OCI-LY1 (cell line): ENCODE results near the gene CXCL13.

ENCODE experiments used
- CTCF ChIP-seq: fragments of 200-600 bp; sonication (generic), shearing (Covaris generic); IDR thresholded peaks from 2 replicates; pipeline ENCODE4 v1.5.1; 2017; ENCODE audit warnings: mild to moderate bottlenecking, antibody characterized with exemption, low read length, moderate library complexity, mixed read lengths
- EZH2 ChIP-seq: fragments of 200-600 bp; sonication (generic), shearing (Covaris generic); IDR thresholded peaks from 2 replicates; pipeline ENCODE4 v1.8.0; 2017; ENCODE audit warnings: borderline replicate concordance, mixed run types, mild to moderate bottlenecking, antibody characterized with exemption, low read length, moderate library complexity, mixed read lengths

- no peak for TF ChIP-seq CTCF
- TF ChIP-seq EZH2: no peak
Measured at GRCh38 chr4:77601614-77602187, 3.9 kb upstream of the CXCL13 start.
